ENCODE measurements around the gene ABHD14A. TPM values are rescaled to one million over a fixed set of nuclear protein-coding genes. Genes with fewer than 3 reads are reported as not detected.
A peak's percentile ranks its signal among the peaks of the same experiment; 100 is the strongest.
"Not testable (repeated sequence)": the region's sequence is repeated elsewhere in the genome, so short reads cannot be mapped to it uniquely, and the experiment has no call there.

Gene ABHD14A
- polyA plus RNA-seq (ENCODE audit: low read depth in 6 of 6): 10 to 100 TPM; 32.9 to 66.0 (median 40.4) TPM

DNA sequence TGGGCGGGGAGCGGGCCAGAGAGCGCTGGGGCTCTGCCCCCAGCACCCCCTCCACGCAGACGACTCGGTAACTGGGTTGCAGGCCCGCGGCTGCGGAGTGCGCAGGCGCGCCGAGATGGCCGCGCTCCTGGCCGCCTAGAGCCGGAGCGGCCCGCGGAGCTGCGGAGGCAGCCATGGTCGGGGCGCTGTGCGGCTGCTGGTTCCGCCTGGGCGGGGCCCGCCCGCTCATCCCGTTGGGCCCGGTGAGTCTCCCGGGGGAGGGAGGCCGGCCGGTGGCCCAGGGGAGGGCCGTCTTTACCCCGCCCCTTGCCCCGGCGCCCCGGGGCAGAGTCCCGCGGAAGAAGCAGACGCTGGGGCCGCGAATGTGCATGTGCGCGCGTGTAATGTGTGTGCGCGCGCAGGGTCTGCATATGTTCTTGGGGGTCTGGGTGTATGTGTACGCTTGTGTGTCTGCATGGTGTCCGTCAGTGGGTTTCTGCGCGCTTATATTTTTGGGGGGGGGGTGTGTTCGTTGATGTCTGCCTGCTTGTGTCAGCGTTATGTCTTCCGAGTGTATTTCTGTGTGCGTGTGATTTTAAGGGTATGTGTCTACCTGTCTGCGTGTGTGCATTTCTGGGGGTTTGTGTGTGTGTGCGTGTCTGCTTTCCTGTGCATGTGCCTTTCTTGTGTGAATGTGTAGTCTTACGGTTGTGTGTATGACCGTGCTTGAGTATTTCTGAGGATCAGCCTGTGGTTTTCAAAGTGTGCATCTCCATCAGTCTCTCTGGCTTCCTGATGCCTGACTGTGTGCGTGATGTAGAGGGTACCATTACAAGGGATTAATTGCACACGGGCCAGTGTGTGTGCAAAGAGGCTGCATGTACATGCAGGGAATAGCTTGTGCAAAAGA is at the start of gene ABHD14A:
Gene ABHD14A (plus strand): TSS at position 102 of the 889 bp plus-strand sequence. CDS start 72 bp downstream, at position 174.
- DNase-seq: peak; percentile 78
- H3K4me3 Mint-ChIP-seq: peak within 1 kb of the TSS; percentile 87 to 97 (median 95)
- peaks cover 16 to 40% (median 28%) of the 10 kb centered on the region in 3 donors for H3K4me1 Mint-ChIP-seq
- peak; percentile 80 to 83 for ATAC-seq (ENCODE audit: low read depth in 2 of 2)
- H3K27me3 Mint-ChIP-seq: no peaks in the 10 kb centered on the region
- peak within 1 kb of the TSS; percentile 74 to 95 (median 88) for H3K27ac Mint-ChIP-seq
- no peaks in the 10 kb centered on the region for H3K36me3 Mint-ChIP-seq
- no peaks in the 10 kb centered on the region for H3K9me3 Mint-ChIP-seq

DNA sequence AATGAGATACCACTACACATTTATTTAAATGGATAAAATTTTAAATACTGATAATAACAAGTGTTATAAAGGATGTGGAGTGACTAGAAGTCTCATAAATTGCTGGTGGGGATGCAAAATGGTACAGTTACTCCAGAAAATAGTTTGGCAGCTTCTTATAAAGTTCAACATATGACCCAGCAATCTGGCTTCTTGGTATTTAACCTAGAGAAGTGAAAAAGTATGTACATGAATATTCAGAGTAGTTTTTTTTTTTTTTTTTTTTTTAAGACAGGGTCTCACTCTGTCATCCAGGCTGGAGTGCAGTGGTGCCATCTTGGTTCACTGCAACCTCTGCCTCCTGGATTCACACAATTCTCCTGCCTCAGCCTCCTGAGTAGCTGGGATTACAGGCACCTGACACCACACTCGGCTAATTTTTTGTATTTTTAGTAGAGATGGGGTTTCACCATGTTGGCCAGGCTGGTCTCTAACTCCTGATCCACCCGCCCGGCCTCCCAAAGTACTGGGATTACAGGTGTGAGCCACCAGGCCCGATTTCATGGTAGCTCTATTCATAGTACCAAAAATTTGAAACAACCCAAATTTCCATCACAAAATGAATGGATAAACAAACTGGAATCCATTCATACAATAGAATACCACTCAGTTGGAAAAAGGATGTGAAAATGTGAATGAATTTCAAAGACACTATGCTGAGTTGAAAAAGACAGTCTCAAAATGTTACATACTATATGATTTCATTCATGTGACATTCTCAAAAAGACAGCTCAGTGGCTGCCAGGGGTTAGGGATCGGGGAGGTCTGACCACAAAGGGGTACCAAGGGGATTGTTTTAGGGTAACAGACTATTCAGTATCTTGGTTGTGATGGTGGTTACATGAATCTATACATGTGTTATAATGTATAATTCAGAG is 47.5 kb upstream of the ABHD14A start:
- Mint-ChIP-seq H3K4me3 (no peak overlapping the region), H3K27ac (peak overlapping the region in 1 of 6 donors; percentile 51), H3K4me1 (peaks cover 0 to 5% (median 0%) of the 10 kb centered on the region in 3 donors), H3K9me3 (no peaks in the 10 kb centered on the region), H3K27me3 (peaks cover 0 to 4% (median 2%) of the 10 kb centered on the region in 3 donors), H3K36me3 (no peaks in the 10 kb centered on the region)
- DNase-seq: no peak
- ATAC-seq (ENCODE audit: low read depth in 2 of 2): no peak

DNA sequence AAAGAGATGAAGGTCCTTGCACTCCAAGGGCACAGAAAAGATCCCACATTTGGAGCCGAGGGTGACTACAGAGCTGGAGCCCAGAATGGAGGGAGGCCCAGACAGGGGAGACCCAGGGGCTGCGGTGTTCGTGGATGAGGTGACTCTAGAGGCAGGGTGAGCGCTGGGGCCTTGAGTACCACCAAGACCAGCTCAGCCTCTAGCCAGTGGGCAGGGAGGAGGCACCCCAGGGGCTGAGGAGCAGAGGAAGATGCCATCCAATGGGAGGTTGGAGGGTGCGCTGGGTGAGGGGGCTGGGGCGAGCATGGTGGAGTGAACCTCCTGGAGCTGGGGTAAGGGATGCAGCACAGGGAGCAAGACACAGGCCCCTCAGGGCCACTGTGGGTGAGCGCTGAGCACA is 46.4 kb upstream of the ABHD14A start:
- ATAC-seq (ENCODE audit: low read depth in 2 of 2): no peak
- Mint-ChIP-seq H3K4me3 (no peak overlapping the region), H3K36me3 (peaks cover 0 to 3% of the 10 kb centered on the region in 2 donors), H3K4me1 (peaks cover 0 to 5% (median 0%) of the 10 kb centered on the region in 3 donors), H3K27ac (no peak overlapping the region), H3K27me3 (no peaks in the 10 kb centered on the region), H3K9me3 (no peaks in the 10 kb centered on the region)
- no peak for DNase-seq

DNA sequence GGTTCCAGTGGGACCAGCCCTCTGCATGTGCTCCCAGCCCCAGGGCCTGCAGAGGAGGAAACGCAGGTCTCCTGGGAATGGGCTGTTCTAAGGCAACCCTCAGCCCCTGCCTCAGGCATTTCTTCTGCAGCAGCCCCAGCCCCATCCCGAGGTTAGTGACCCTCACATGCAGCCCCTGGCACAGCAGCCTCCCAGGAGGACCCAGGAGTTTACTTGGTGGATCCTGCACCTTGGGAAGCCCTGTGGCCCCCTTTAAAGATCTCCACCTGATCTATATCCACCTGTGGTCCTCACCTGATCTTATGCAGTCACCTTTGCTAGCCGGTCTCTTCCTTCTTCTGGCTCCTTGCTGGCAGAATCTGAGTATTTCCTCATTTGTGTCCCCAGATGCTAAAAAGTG is 45.9 kb upstream of the ABHD14A start:
- not testable (repeated sequence) for H3K4me3 Mint-ChIP-seq; H3K27ac Mint-ChIP-seq; ATAC-seq (ENCODE audit: low read depth in 2 of 2)

DNA sequence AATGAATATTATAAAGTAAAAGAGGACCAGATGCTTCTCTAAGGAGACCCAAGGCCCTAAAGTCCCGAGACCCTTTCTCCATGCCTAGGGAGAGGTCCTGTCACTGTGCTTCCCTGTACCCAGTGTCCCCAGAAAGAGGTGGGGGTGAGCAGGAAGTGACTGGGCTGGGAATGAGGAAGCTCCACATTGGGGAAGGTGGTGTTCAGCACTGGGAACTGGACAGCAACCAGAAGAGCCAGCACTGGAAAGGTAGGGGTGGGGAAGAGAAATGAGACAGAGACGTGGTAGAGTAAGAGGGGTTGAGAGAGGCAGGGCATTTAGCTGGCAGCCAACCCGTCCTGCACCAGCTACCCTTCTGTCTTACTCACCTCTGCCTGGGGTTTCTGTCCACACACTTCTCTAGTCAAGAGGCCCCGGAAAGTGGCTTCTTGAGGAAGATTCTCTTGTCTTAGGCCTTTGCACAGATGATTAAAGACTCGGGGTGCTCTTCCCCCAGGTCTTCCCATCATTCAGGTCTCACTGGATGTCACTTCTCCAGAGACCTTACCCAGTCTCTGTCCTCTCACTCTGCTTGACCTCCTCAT is 45.4 kb upstream of the ABHD14A start:
- Mint-ChIP-seq H3K27me3 (no peaks in the 10 kb centered on the region), H3K36me3 (peaks cover 0 to 12% of the 10 kb centered on the region in 2 donors), H3K4me3 (no peak overlapping the region), H3K9me3 (no peaks in the 10 kb centered on the region), H3K4me1 (peaks cover 0 to 5% (median 0%) of the 10 kb centered on the region in 3 donors), H3K27ac (no peak overlapping the region)
- ATAC-seq (ENCODE audit: low read depth in 2 of 2) (no peak), DNase-seq (no peak)

More for the DNA sequence above, 45.9 kb upstream of the ABHD14A start:
- H3K36me3 Mint-ChIP-seq, DNase-seq, H3K9me3 Mint-ChIP-seq, H3K27me3 Mint-ChIP-seq, H3K4me1 Mint-ChIP-seq: not testable (repeated sequence)

DNA sequence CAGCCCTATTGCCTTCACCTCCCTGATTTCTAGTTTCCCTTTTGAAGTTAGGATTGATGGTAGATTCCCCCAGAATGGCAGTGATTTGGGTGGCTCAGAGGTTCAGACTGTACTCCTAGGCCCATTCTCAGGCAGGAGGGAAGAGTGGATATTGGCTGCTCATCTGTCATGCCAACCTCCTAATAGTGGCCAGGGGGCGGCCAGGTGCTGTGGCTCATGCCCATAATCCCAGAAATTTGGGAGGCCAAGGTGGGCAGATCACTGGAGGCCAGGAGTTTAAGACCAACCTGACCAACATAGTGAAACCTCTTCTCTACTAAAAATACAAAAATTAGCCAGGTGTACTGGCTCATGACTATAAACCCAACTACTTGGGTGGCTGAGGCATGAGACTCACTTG is 44.4 kb upstream of the ABHD14A start:
- DNase-seq (no peak), ATAC-seq (ENCODE audit: low read depth in 2 of 2) (no peak)
- H3K9me3 Mint-ChIP-seq: no peaks in the 10 kb centered on the region
- H3K27me3 Mint-ChIP-seq: no peaks in the 10 kb centered on the region
- H3K4me1 Mint-ChIP-seq: peaks cover 0 to 5% (median 0%) of the 10 kb centered on the region in 3 donors
- H3K36me3 Mint-ChIP-seq: peaks cover 0 to 16% of the 10 kb centered on the region in 2 donors
- H3K4me3 Mint-ChIP-seq: no peak overlapping the region
- H3K27ac Mint-ChIP-seq: peak overlapping the region in 1 of 6 donors; percentile 20

DNA sequence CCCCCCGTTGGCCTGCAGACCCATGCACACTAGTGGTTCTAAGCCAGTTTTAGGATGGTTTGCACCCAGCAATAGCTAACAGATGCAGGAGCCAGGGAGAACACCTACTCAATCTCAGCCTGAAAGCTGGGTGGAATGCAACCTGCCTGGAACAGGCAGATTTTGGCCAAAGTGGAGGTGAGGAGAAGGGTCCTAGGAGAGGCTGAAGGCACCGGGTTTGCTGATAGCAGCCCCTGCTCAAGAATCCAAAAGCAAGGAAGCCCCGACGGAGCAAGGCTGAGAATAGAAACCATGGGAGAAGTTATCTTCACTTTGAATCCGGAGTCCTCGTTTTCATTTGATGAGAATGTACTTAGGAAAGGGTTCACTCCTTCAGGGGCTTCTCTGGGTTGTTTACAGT is 43.1 kb upstream of the ABHD14A start:
- no peak overlapping the region for H3K4me3 Mint-ChIP-seq
- peaks cover 0 to 5% (median 0%) of the 10 kb centered on the region in 3 donors for H3K4me1 Mint-ChIP-seq
- ATAC-seq (ENCODE audit: low read depth in 2 of 2): no peak
- H3K9me3 Mint-ChIP-seq: no peaks in the 10 kb centered on the region
- H3K27me3 Mint-ChIP-seq: no peaks in the 10 kb centered on the region
- peaks cover 0 to 27% of the 10 kb centered on the region in 2 donors for H3K36me3 Mint-ChIP-seq
- DNase-seq: no peak
- H3K27ac Mint-ChIP-seq: peak overlapping the region in 1 of 6 donors; percentile 84

DNA sequence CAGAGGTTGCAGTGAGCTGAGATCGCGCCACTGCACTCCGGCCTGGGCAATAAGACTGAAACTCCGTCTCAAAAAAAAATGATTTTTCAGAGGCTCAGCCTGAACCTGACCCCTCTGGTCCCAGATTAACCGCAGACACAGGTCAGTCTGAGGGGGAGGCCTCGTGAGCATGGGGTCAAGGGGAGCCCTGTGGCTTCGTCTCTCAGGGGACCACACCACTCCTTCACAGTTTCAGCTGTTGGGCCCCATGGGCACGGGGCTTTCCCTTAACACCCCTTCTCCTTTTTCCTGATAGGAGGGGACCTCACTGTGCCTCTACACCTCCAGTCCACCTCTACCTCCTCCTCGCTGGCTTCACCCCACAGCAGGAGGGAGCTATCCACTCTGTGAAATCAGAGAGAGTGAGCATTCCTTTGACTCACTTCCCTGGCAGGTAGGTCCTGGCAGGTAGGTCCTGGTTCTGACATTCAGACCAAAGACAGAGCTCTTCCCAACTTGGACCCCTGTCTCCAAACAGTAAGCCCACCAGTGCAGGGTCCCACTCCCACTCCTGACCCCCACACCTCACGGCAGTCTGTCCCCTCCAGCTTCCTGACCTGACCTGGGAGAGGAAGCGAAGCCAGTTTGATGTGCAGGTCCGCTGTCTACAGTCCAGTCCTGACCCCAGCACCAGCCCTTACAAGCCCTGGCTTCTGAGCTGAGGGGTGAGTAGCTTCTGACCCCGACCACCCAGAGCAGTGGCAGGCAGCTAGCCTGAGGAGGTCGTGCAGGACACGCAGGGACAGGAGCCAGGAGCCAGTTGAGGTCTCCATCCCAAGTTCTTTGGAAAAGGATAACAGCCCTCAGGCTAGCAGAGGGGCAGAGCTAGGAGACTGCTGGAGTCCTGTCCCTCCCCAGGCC is 42.1 kb upstream of the ABHD14A start:
- Mint-ChIP-seq H3K27ac (no peak overlapping the region), H3K27me3 (no peaks in the 10 kb centered on the region), H3K36me3 (peaks cover 0 to 36% of the 10 kb centered on the region in 2 donors), H3K4me1 (peaks cover 0 to 5% (median 2%) of the 10 kb centered on the region in 3 donors), H3K9me3 (no peaks in the 10 kb centered on the region), H3K4me3 (peak overlapping the region in 1 of 8 donors; percentile 29)
- ATAC-seq (ENCODE audit: low read depth in 2 of 2) (no peak), DNase-seq (no peak)

DNA sequence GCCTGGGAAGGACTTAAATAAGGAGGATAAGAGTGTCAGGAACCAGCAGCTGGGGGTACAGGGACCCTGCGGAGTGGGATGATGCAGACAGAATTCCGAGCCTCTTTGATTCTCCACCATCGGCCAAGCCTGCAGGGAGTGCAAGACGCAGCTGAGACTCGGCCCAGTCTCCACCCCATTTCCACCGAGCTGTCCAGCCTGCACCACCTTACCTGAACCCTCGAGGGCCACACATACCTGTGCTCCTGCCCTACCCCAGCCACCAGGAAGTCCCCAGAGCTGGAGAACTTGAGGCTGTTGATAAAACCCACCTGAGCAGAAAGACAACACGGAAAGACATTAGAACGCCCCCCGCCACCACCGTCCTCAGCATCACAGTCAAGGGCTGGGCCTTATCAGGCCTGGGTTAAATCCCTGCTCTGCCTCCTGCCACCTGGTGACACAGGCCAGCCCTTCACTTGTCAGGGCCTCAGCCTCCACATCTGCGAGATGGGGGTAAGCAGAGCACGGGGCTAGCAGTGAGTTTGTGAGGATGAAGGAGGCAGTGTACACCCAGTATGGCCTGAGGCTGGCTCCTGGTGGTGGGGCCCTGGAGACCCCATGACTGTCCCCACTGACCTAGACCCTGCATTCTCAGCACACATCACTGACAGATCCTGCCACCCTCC is 41.3 kb upstream of the ABHD14A start:
- ATAC-seq (ENCODE audit: low read depth in 2 of 2): no peak
- Mint-ChIP-seq H3K27me3 (no peaks in the 10 kb centered on the region), H3K4me3 (no peak overlapping the region), H3K9me3 (no peaks in the 10 kb centered on the region), H3K27ac (peak overlapping the region in 1 of 6 donors; percentile 70), H3K4me1 (peaks cover 0 to 7% (median 2%) of the 10 kb centered on the region in 3 donors), H3K36me3 (peaks cover 4 to 39% of the 10 kb centered on the region in 2 donors)
- DNase-seq: no peak

DNA sequence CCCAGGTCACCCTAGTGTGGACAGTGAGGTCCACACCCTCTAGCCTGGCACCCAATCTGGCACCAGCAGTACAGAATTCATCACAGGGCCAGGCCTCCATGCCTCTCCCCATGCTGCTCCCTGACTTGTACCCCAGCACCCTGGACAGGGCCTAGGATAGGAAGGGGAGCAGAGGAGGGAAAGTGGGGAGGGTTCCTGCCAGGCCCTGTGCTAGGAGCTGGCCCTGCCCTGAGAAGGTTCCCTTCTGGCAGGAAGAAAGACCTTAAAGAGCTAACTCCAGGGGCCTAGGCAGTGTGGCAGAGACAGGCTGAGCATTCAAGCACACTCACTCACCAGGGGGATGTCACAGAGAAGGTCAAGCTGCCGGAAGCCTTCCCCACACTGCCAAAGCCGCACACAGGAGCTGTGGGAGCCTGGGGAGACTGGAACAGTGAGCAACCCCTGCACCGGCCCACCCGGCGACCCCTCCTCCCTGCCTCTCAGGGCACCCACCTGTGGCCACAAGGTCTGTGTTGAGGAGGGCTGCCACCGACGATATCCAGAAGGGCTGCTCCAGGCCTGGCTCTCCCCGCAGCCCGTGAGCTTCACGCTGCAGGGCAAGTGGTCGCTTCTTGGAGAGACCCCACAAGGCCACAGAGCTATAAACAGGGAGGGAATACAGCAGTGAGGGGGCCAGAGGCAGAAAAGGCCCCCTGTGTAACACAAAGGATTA is 40.6 kb upstream of the ABHD14A start:
- no peak overlapping the region for H3K4me3 Mint-ChIP-seq
- peak overlapping the region in 1 of 6 donors; percentile 70 for H3K27ac Mint-ChIP-seq
- DNase-seq: no peak
- peaks cover 4 to 39% of the 10 kb centered on the region in 2 donors for H3K36me3 Mint-ChIP-seq
- no peaks in the 10 kb centered on the region for H3K27me3 Mint-ChIP-seq
- H3K4me1 Mint-ChIP-seq: peaks cover 3 to 10% (median 6%) of the 10 kb centered on the region in 3 donors
- ATAC-seq (ENCODE audit: low read depth in 2 of 2): no peak
- no peaks in the 10 kb centered on the region for H3K9me3 Mint-ChIP-seq

DNA sequence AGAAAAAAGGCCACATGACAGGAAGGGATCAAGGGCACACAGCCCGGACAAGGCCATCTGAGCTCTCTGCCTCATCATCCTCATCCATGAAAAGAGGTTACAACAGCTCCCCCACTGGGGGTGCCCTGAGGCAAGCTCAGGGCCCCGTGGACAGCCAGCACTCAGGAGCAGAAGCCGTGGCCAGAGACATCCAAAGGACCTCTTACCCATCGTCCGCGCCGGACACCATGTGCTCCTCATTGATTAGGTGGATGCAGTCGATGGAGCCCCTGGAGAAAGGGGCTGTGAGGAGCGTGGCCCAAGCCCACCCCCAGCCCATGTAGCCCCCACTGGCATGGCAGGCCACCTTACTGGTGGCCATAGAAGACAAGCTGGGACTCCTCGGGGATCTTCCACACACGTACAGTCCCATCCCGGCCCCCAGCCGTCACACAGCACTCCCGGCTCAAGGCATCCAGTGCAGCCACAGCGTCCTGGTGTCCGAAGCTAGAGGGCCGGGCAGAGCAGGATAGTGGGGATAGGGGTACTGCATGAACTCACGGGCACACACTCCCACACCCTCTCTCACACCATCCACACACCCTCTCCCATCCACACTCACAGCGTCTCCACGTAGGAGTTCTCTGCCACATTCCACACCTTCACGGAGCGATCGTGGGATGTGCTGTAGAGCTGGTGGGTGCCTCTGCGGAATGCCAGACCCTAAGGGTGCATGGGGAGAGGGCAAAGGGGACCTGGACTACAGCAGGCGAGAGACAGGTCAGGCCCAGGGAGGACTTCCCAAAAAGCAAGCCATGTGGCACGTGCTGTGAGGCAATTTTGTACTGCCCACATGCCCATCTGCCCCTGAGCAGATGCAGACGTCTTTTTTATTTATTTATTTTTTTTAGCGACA is 39.6 kb upstream of the ABHD14A start:
- peaks cover 4 to 39% of the 10 kb centered on the region in 2 donors for H3K36me3 Mint-ChIP-seq
- H3K4me1 Mint-ChIP-seq: peaks cover 4 to 19% (median 12%) of the 10 kb centered on the region in 3 donors
- ATAC-seq (ENCODE audit: low read depth in 2 of 2): no peak
- no peaks in the 10 kb centered on the region for H3K9me3 Mint-ChIP-seq
- H3K27ac Mint-ChIP-seq: no peak overlapping the region
- H3K4me3 Mint-ChIP-seq: no peak overlapping the region
- no peaks in the 10 kb centered on the region for H3K27me3 Mint-ChIP-seq
- DNase-seq: no peak

Data from naive B cell (primary cell).